Panc1 (cell line): ENCODE data around the gene OSBPL8.

Experiments used
- POLR2AphosphoS5 ChIP-seq: IDR thresholded peaks from 2 replicates; pipeline ENCODE4 v1.6.1; 2012; ENCODE audit warnings: mild to moderate bottlenecking, low read depth, low read length, moderate library complexity
- REST ChIP-seq, 2 experiments: IDR thresholded peaks; 2 replicates each; pipeline ENCODE4 v1.6.1; 2011 to 2012; ENCODE audit warnings: low read depth in 2 of 2, control low read depth in 1 of 2, low read length in 1 of 2, mild to moderate bottlenecking in 1 of 2, moderate library complexity in 1 of 2; ENCODE audit not compliant: insufficient read depth in 1 of 2
- SIN3A ChIP-seq: IDR thresholded peaks from 2 replicates; pipeline ENCODE4 v1.6.1; 2012; ENCODE audit warnings: low read depth, mild to moderate bottlenecking, low read length, moderate library complexity, borderline replicate concordance; ENCODE audit not compliant: insufficient read depth
- TF ChIP-seq, protein P1 (sequence below): fragments of 450-650 bp; IDR thresholded peaks from 2 replicates; pipeline ENCODE4 v1.5.1; 2017; ENCODE audit warnings: mild to moderate bottlenecking

DNA sequence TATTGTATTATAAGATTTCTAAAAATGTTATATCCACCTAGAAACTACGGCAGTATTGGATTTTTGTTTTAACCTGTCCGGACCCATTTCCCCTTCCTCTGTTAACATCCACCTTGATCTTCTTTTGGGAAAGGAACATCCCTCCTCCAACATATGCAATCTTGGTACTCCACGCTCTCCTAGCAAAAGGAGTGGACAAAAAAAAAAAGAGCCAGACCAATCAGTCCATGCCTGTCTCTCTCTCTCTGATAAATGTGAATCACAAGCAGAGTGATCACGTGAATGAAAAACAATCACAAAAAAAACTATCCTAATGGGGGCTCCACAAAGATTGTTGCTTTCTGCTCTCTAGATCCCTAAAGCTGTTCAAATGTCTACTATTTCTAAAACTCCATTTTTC, 27.1 kb downstream of the OSBPL8 start:
- TF ChIP-seq, protein P1, sequence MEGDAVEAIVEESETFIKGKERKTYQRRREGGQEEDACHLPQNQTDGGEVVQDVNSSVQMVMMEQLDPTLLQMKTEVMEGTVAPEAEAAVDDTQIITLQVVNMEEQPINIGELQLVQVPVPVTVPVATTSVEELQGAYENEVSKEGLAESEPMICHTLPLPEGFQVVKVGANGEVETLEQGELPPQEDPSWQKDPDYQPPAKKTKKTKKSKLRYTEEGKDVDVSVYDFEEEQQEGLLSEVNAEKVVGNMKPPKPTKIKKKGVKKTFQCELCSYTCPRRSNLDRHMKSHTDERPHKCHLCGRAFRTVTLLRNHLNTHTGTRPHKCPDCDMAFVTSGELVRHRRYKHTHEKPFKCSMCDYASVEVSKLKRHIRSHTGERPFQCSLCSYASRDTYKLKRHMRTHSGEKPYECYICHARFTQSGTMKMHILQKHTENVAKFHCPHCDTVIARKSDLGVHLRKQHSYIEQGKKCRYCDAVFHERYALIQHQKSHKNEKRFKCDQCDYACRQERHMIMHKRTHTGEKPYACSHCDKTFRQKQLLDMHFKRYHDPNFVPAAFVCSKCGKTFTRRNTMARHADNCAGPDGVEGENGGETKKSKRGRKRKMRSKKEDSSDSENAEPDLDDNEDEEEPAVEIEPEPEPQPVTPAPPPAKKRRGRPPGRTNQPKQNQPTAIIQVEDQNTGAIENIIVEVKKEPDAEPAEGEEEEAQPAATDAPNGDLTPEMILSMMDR, result no peak
- TF ChIP-seq REST (IDR thresholded peaks at IDR 0.05; ENCODE audit: insufficient read depth in 1 of 2, low read depth in 2 of 2, low read length in 1 of 2) (no peak), POLR2AphosphoS5 (no peak), SIN3A (no peak)
